Measurements from ENCODE around the gene LAMA5.

Gene LAMA5

DNA sequence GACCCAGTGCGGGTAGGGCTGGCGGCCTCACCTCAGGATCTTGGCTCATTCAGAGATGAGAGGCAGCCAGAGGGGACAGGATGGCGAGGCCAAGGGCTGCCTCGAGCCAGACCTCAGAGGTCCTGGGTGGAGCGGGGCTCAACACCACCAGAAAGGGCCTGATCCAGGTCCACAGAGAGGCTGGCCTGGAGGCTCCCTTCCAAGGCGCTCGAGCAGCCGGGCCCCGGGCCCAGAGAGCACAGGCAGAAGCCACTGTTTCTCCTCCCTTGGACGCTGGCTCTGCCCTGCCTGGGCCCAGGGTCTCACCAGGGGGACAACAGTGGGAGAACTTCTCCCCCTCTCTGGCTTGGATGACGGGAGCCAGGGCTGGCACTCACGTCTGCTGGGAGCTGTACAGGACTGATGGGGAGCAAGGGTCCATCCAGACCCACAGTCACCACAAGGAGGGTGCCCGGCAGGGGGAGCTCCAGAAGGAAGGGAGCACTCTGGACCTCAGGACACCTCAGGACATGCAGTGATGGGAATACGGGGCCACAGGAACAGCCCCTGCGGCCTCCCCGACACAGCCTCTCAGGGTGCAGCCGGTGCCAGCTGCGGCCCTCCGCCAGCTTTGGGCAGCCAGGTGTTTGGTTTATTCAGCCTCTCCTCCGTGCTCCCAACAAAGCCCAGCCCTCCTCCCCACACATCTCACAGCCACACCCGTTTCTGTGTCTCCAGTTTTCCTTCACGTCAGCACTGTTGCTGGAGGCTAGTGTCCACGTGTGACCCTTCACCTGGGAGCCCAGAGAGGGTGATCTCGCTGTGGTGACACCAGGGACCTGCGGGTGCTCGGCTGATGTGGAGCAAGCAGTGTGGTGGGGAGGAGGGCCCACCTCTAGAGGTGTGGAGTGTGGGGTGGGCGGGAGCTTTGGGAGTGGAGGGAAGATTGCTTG lies 28.5 kb upstream of the LAMA5 start:
- no peaks in the 10 kb centered on the region for H3K9me2 ChIP-seq (replicated peaks; ENCODE audit: insufficient read depth, low read length)
- H4K20me1 ChIP-seq (ENCODE audit: insufficient read depth, low read length), result no peaks in the 10 kb centered on the region
- H3K4me2 ChIP-seq (ENCODE audit: low read depth, low read length), result no peak overlapping the region
- no peaks in the 10 kb centered on the region for H3K27me3 ChIP-seq (replicated peaks; ENCODE audit: insufficient read depth, low read length)
- no peak overlapping the region for H3K4me3 ChIP-seq (ENCODE audit: low read length)
- H2AFZ ChIP-seq (ENCODE audit: low read length), result no peak overlapping the region
- no peaks in the 10 kb centered on the region for H3K36me3 ChIP-seq (replicated peaks; ENCODE audit: insufficient read depth, low read length)
- no peaks in the 10 kb centered on the region for H3K9me3 ChIP-seq (replicated peaks; ENCODE audit: insufficient read depth, low read length)
- H3K9ac ChIP-seq (ENCODE audit: low read length), result no peak overlapping the region
- TF ChIP-seq, protein P1, sequence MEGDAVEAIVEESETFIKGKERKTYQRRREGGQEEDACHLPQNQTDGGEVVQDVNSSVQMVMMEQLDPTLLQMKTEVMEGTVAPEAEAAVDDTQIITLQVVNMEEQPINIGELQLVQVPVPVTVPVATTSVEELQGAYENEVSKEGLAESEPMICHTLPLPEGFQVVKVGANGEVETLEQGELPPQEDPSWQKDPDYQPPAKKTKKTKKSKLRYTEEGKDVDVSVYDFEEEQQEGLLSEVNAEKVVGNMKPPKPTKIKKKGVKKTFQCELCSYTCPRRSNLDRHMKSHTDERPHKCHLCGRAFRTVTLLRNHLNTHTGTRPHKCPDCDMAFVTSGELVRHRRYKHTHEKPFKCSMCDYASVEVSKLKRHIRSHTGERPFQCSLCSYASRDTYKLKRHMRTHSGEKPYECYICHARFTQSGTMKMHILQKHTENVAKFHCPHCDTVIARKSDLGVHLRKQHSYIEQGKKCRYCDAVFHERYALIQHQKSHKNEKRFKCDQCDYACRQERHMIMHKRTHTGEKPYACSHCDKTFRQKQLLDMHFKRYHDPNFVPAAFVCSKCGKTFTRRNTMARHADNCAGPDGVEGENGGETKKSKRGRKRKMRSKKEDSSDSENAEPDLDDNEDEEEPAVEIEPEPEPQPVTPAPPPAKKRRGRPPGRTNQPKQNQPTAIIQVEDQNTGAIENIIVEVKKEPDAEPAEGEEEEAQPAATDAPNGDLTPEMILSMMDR (IDR thresholded peaks at IDR 0.05; ENCODE audit: low read length), result no peak
- TF ChIP-seq EZH2phosphoT487 (IDR thresholded peaks at IDR 0.05; ENCODE audit: low read length), result no peak
- no peak for TF ChIP-seq EZH2 (optimal IDR thresholded peaks at IDR 0.05; ENCODE audit: low read depth, low read length)
- H3K79me2 ChIP-seq (ENCODE audit: low read length), result no peaks in the 10 kb centered on the region
- no peak overlapping the region for H3K27ac ChIP-seq (ENCODE audit: low read length)
- H3F3A ChIP-seq (ENCODE audit: insufficient read depth, low read length), result no peaks in the 10 kb centered on the region
- no peaks in the 10 kb centered on the region for H3K4me1 ChIP-seq (ENCODE audit: low read length)
- DNase-seq, result no peak

DNA sequence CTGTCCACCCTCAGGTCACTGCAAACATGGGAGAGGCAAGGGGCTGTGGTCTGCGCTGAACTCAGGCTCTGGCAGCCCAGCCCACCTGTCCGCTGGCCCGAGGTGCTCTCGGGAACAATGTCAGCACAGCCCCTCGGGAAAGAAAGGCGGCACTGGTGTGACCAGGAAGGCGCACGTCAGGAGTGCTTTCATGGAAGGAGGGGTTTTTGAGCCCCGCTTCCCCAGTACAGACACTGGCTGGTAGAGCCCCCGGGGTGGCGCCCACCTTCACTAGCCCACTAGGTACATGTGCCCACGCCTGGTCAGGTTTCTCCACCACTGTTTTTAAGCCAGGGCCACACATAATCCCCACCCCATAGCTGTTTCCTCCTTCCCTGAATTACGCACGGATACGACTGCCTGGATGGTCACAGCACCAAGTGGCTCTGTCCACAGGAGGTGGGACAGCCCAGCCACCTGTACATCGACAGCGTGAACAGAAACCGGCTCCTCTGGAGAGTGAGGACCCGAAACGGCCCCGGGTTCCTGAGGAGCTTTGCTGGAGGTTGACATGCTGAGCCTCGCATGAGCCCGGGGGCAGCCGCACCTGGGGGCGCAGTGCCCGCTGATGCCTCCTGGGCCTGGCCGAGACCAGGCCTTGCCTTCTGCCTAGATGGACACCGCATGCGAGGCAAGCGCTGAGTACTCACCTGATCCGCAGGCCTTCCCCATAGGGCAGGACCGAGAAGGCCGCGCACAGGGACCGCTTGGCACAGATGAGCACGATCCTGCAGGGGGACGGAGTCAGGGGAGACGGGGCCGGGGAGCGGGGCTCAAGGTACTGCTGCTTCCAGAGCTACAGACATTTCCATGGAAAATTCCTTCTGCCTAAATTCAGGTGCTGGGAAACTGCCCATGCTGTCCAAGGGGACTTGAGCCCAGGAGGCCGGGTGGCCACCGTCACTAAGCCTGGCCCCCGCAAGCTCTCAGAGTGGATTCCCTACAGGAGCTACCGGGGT lies 27.4 kb upstream of the LAMA5 start:
- no peak overlapping the region for H3K4me3 ChIP-seq (ENCODE audit: low read length)
- H3K27me3 ChIP-seq (replicated peaks; ENCODE audit: insufficient read depth, low read length), result no peaks in the 10 kb centered on the region
- H3K4me2 ChIP-seq (ENCODE audit: low read depth, low read length), result no peak overlapping the region
- DNase-seq, result no peak
- no peaks in the 10 kb centered on the region for H3K9me2 ChIP-seq (replicated peaks; ENCODE audit: insufficient read depth, low read length)
- no peaks in the 10 kb centered on the region for H3K36me3 ChIP-seq (replicated peaks; ENCODE audit: insufficient read depth, low read length)
- H3K79me2 ChIP-seq (ENCODE audit: low read length), result peaks cover 3% of the 10 kb centered on the region
- no peaks in the 10 kb centered on the region for H3K9me3 ChIP-seq (replicated peaks; ENCODE audit: insufficient read depth, low read length)
- peaks cover 7% of the 10 kb centered on the region; the same call in 1 of the 2 replicates for H3F3A ChIP-seq (ENCODE audit: insufficient read depth, low read length)
- TF ChIP-seq, protein P1 (IDR thresholded peaks at IDR 0.05; ENCODE audit: low read length), result no peak
- TF ChIP-seq EZH2 (optimal IDR thresholded peaks at IDR 0.05; ENCODE audit: low read depth, low read length) (no peak), EZH2phosphoT487 (IDR thresholded peaks at IDR 0.05; ENCODE audit: low read length) (no peak)
- no peak overlapping the region for H3K27ac ChIP-seq (ENCODE audit: low read length)
- no peak overlapping the region for H2AFZ ChIP-seq (ENCODE audit: low read length)
- no peaks in the 10 kb centered on the region for H4K20me1 ChIP-seq (ENCODE audit: insufficient read depth, low read length)
- H3K9ac ChIP-seq (ENCODE audit: low read length), result no peak overlapping the region
- no peaks in the 10 kb centered on the region for H3K4me1 ChIP-seq (ENCODE audit: low read length)

DNA sequence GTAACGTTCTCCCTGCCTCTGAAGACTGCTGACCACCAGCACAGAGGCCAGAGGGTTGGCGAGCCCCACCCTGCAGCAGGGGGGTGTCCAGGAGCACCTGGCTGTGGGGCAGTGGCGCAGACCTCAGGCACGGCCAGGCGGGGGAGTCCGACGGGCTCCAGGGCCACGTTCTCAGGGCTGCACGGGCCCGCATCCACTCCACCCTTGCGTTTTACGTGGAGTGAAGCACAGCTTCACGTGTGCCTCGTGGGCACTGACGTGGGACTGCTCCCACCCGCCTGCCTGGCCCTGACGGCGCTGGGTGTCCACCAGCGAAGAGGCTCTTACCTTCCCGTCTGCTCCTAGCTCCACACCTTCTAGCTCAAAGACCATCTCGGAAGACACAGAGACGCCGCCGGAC lies 26.7 kb upstream of the LAMA5 start:
- Histone ChIP-seq H3K4me1 (ENCODE audit: low read length) (0 out of 2 replicates have a peak, but pooled peaks cover 1% of the 10 kb centered on the region), H3K9ac (ENCODE audit: low read length) (no peak overlapping the region), H3K27ac (ENCODE audit: low read length) (no peak overlapping the region), H2AFZ (ENCODE audit: low read length) (no peak overlapping the region), H3K36me3 (replicated peaks; ENCODE audit: insufficient read depth, low read length) (peaks cover 6% of the 10 kb centered on the region; the same call in 1 of the 2 replicates), H3K9me2 (replicated peaks; ENCODE audit: insufficient read depth, low read length) (no peaks in the 10 kb centered on the region), H3F3A (ENCODE audit: insufficient read depth, low read length) (peaks cover 13% of the 10 kb centered on the region), H3K79me2 (ENCODE audit: low read length) (peaks cover 10% of the 10 kb centered on the region), H3K4me2 (ENCODE audit: low read depth, low read length) (no peak overlapping the region), H3K9me3 (replicated peaks; ENCODE audit: insufficient read depth, low read length) (no peaks in the 10 kb centered on the region), H4K20me1 (ENCODE audit: insufficient read depth, low read length) (no peaks in the 10 kb centered on the region), H3K27me3 (replicated peaks; ENCODE audit: insufficient read depth, low read length) (no peaks in the 10 kb centered on the region), H3K4me3 (ENCODE audit: low read length) (no peak overlapping the region)
- no peak for DNase-seq
- TF ChIP-seq EZH2phosphoT487 (IDR thresholded peaks at IDR 0.05; ENCODE audit: low read length), result no peak
- TF ChIP-seq, protein P1 (IDR thresholded peaks at IDR 0.05; ENCODE audit: low read length), result no peak
- TF ChIP-seq EZH2 (optimal IDR thresholded peaks at IDR 0.05; ENCODE audit: low read depth, low read length), result no peak

All from MM.1S (cell line).